Glutamatergic neuron (in vitro differentiated cells): ENCODE results near the gene ZBP1. TPM values are rescaled to one million over a fixed set of nuclear protein-coding genes. Genes with fewer than 3 reads are reported as not detected.

Experiments
- DNase-seq: peaks from one replicate; pipeline ENCODE4 v3.0.0; 2022
- H3K27ac Mint-ChIP-seq: one replicate; pipeline ENCODE4 v1.8.0; 2020; ENCODE audit warnings: mild to moderate bottlenecking, mixed read lengths, inconsistent platforms; ENCODE audit not compliant: unreplicated experiment
- H3K27me3 Mint-ChIP-seq: one replicate; pipeline ENCODE4 v1.8.0; 2020; ENCODE audit warnings: mild to moderate bottlenecking, moderate library complexity, mixed read lengths, inconsistent platforms; ENCODE audit not compliant: unreplicated experiment
- H3K36me3 Mint-ChIP-seq: one replicate; pipeline ENCODE4 v1.8.0; 2020; ENCODE audit warnings: mild to moderate bottlenecking, mixed read lengths, inconsistent platforms; ENCODE audit not compliant: unreplicated experiment
- H3K4me1 Mint-ChIP-seq: one replicate; pipeline ENCODE4 v1.8.0; 2020; ENCODE audit warnings: mild to moderate bottlenecking, low read depth, mixed read lengths, inconsistent platforms; ENCODE audit not compliant: unreplicated experiment
- H3K4me3 Mint-ChIP-seq: one replicate; pipeline ENCODE4 v1.8.0; 2020; ENCODE audit warnings: mild to moderate bottlenecking, mixed read lengths, inconsistent platforms; ENCODE audit not compliant: unreplicated experiment
- H3K9me3 Mint-ChIP-seq: one replicate; pipeline ENCODE4 v1.8.0; 2020; ENCODE audit warnings: mild to moderate bottlenecking, moderate library complexity, mixed read lengths, inconsistent platforms; ENCODE audit not compliant: unreplicated experiment
- CTCF ChIP-seq: fragments of 200-600 bp; sonication (generic); IDR thresholded peaks from one replicate; pipeline ENCODE4 v1.5.0; 2021; ENCODE audit not compliant: partially characterized antibody, unreplicated experiment
- total RNA-seq: library from RNA; stranded (reverse); fragmentation: NEBNext Ultra II Directional; extraction: Animal tissue kit (Norgen Biotek cat#: 25700); gene quantifications from one replicate; pipeline ENCODE4 v1.2.1, GENCODE V29; 2021; ENCODE audit not compliant: unreplicated experiment

The ZBP1 gene
- total RNA-seq, 1 donor from 2014 or later = not detected

- no peak overlapping the region for H3K4me3 Mint-ChIP-seq
Observed at GRCh38 chr20:57587278-57587988, 32.8 kb downstream of the ZBP1 start.

GRCh38 chr20:57586943-57587277 lies 33.3 kb downstream of the ZBP1 start:
- peaks cover 7% of the 10 kb centered on the region for H3K27me3 Mint-ChIP-seq
- no peak overlapping the region for H3K4me3 Mint-ChIP-seq
- H3K36me3 Mint-ChIP-seq = no peaks in the 10 kb centered on the region
- no peak for TF ChIP-seq CTCF
- no peak overlapping the region for H3K27ac Mint-ChIP-seq
- H3K4me1 Mint-ChIP-seq = no peaks in the 10 kb centered on the region
- peaks cover 4% of the 10 kb centered on the region for H3K9me3 Mint-ChIP-seq
- DNase-seq = no peak

More at GRCh38 chr20:57587278-57587988, 32.8 kb downstream of the ZBP1 start:
- H3K9me3 Mint-ChIP-seq = peaks cover 4% of the 10 kb centered on the region
- no peak overlapping the region for H3K27ac Mint-ChIP-seq
- H3K4me1 Mint-ChIP-seq = no peaks in the 10 kb centered on the region
- H3K36me3 Mint-ChIP-seq = no peaks in the 10 kb centered on the region
- DNase-seq = no peak
- H3K27me3 Mint-ChIP-seq = peaks cover 5% of the 10 kb centered on the region
- no peak for TF ChIP-seq CTCF

- no peaks in the 10 kb centered on the region for H3K4me1 Mint-ChIP-seq
- H3K36me3 Mint-ChIP-seq = no peaks in the 10 kb centered on the region
- H3K9me3 Mint-ChIP-seq = peaks cover 4% of the 10 kb centered on the region
- no peak for DNase-seq
- peaks cover 7% of the 10 kb centered on the region for H3K27me3 Mint-ChIP-seq
- H3K27ac Mint-ChIP-seq = no peak overlapping the region
- H3K4me3 Mint-ChIP-seq = no peak overlapping the region
- TF ChIP-seq CTCF = no peak
Observed at GRCh38 chr20:57586370-57586793, 33.8 kb downstream of the ZBP1 start.

- peaks cover 4% of the 10 kb centered on the region for H3K9me3 Mint-ChIP-seq
- H3K4me3 Mint-ChIP-seq = no peak overlapping the region
- no peak for DNase-seq
- no peaks in the 10 kb centered on the region for H3K36me3 Mint-ChIP-seq
- TF ChIP-seq CTCF = no peak
- no peak overlapping the region for H3K27ac Mint-ChIP-seq
- peaks cover 6% of the 10 kb centered on the region for H3K27me3 Mint-ChIP-seq
- no peaks in the 10 kb centered on the region for H3K4me1 Mint-ChIP-seq
Observed at GRCh38 chr20:57585466-57586213, 34.6 kb downstream of the ZBP1 start.
